K562 (cell line): ENCODE results near the gene TMPRSS9. TPM values are rescaled to one million over a fixed set of nuclear protein-coding genes. Genes with fewer than 3 reads are reported as not detected.
A peak's percentile ranks its signal among the peaks of the same experiment; 100 is the strongest.

Source experiments
- ATF7 ChIP-seq: fragments of 450-650 bp; IDR thresholded peaks from 2 replicates; pipeline ENCODE4 v1.7.1; 2014; ENCODE audit warnings: mild to moderate bottlenecking, moderate library complexity
- BHLHE40 ChIP-seq: IDR thresholded peaks from 2 replicates; pipeline ENCODE4 v1.6.1; 2011; ENCODE audit warnings: low read length, improper control_type of control experiment
- CBFB ChIP-seq: sonication (generic); formaldehyde crosslinking; IDR thresholded peaks from 2 replicates; pipeline ENCODE4 v1.4.0; 2020; ENCODE audit warnings: mild to moderate bottlenecking, missing genetic modification reagents
- DPF2 ChIP-seq: fragments of 450-650 bp; IDR thresholded peaks from 2 replicates; pipeline ENCODE4 v1.6.1; 2016
- ELF4 ChIP-seq: fragments of 450-650 bp; formaldehyde crosslinking; IDR thresholded peaks from 2 replicates; pipeline ENCODE4 v1.4.0; 2022; ENCODE audit warnings: missing genetic modification characterization
- ETV5 ChIP-seq: sonication (generic); formaldehyde crosslinking; IDR thresholded peaks from 2 replicates; pipeline ENCODE4 v1.4.0; 2020; ENCODE audit warnings: low read depth, mild to moderate bottlenecking, missing genetic modification reagents
- GABPA ChIP-seq: fragments of 200-800 bp; sonication (Bioruptor generic); conservative IDR thresholded peaks from 2 replicates; pipeline ENCODE4 v1.6.1; 2016; ENCODE audit warnings: low read depth, missing genetic modification characterization, missing compliant biosample characterization
- KAT2B ChIP-seq: IDR thresholded peaks from one replicate; pipeline ENCODE4 v1.6.1; 2012; ENCODE audit warnings: low read depth, mild to moderate bottlenecking, control low read depth, inconsistent platforms, low read length, moderate library complexity
- MEF2A ChIP-seq: IDR thresholded peaks from 2 replicates; pipeline ENCODE4 v1.6.1; 2011; ENCODE audit warnings: low read depth, mild to moderate bottlenecking, low read length, moderate library complexity; ENCODE audit not compliant: control insufficient read depth
- NFIC ChIP-seq: fragments of 450-650 bp; IDR thresholded peaks from 2 replicates; pipeline ENCODE4 v1.6.1; 2017; ENCODE audit warnings: mild to moderate bottlenecking, inconsistent platforms
- PCBP2 ChIP-seq: fragments of 200-400 bp; formaldehyde crosslinking; IDR thresholded peaks from 2 replicates; pipeline ENCODE4 v1.6.1; 2018; ENCODE audit warnings: low read length, low read depth, mild to moderate bottlenecking, moderate library complexity; ENCODE audit not compliant: poor library complexity, severe bottlenecking
- POLR2G ChIP-seq: fragments of 200-400 bp; formaldehyde crosslinking; IDR thresholded peaks from 2 replicates; pipeline ENCODE4 v1.6.1; 2017; ENCODE audit warnings: low read depth, mild to moderate bottlenecking, antibody characterized with exemption, low read length, moderate library complexity
- PREB ChIP-seq: sonication (generic); formaldehyde crosslinking; IDR thresholded peaks from 2 replicates; pipeline ENCODE4 v1.8.1; 2023; ENCODE audit warnings: mild to moderate bottlenecking, missing genetic modification reagents
- SAFB ChIP-seq: fragments of 200-400 bp; formaldehyde crosslinking; IDR thresholded peaks from 2 replicates; pipeline ENCODE4 v1.6.1; 2017; ENCODE audit warnings: low read depth, low read length, borderline replicate concordance
- polyA plus RNA-seq, 8 experiments: library from polyadenylated mRNA; depleted of rRNA in 4 of 8; stranded (reverse) in 5 of 8; unstranded in 3 of 8; fragments of >200 nt; fragmentation: Nextera tagmentation in 2 of 8; fragmentation: Illumina TruSeq in 1 of 8; extraction: Ambion mirVana in 2 of 8; extraction: Trizol in 1 of 8; gene quantifications; 2 replicates each; pipeline versions ENCODE4 v1.2.1 to v1.2.3, GENCODE V29; 2011 to 2014; ENCODE audit warnings: inconsistent platforms in 1 of 8, missing spikeins in 1 of 8
- total RNA-seq, 7 experiments: library from RNA; depleted of rRNA in 6 of 7; stranded (reverse); fragments of >200 nt in 6 of 7; fragmentation: Illumina TruSeq in 2 of 7; extraction: Trizol in 2 of 7; gene quantifications; 2 replicates each; pipeline versions ENCODE4 v1.2.1 to v1.2.3, GENCODE V29; 2011 to 2021; ENCODE audit warnings: low replicate concordance in 1 of 7
- TF ChIP-seq, protein P1 (sequence below): fragments of 450-650 bp; IDR thresholded peaks from 2 replicates; pipeline ENCODE4 v1.6.1; 2016; ENCODE audit warnings: low read depth

The TMPRSS9 gene
- total and polyA plus RNA-seq, 9 of the 15 experiments (the other 6 are each of a cell fraction or from before 2014, with no cell fraction given) = 0.01 to 0.03 TPM; not detected in 7

DNA sequence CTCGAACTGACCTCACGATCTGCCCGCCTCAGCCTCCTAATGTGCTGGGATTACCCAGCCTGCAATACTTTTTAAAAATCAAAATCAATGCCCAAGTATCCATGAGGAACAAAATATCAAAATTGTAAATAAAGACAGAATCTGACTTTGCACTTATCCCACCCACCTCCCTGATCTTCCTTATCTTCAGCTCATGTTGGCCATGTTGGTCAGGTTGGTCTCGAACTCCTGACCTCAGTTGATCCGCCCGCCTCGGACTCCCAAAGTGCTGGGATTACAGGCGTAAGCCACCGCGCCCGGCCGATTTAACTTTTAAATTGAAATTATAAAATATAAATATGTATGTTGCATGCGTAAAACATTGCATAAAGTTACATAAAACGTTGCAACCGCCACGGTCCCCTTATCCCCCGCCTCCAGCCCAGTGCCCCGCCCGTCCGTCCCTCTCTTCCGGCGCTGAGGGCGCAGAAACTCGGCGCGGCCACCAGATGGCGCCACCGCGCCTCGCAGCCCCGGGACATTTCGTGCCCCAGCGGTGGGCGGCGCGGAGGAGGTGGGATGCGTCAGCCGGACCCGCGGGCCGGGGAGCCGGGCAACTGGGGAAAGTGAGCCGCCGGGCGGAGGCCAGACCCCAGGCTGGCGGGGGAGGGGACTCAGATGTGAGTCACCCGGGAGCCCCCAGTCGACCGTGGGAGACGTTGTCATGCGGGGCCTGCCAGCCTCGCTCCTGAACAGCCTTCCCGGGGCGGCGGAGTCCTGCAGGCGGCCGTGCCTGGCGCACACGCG lies 114.4 kb downstream of the TMPRSS9 start (continued):
- TF ChIP-seq, protein P1, sequence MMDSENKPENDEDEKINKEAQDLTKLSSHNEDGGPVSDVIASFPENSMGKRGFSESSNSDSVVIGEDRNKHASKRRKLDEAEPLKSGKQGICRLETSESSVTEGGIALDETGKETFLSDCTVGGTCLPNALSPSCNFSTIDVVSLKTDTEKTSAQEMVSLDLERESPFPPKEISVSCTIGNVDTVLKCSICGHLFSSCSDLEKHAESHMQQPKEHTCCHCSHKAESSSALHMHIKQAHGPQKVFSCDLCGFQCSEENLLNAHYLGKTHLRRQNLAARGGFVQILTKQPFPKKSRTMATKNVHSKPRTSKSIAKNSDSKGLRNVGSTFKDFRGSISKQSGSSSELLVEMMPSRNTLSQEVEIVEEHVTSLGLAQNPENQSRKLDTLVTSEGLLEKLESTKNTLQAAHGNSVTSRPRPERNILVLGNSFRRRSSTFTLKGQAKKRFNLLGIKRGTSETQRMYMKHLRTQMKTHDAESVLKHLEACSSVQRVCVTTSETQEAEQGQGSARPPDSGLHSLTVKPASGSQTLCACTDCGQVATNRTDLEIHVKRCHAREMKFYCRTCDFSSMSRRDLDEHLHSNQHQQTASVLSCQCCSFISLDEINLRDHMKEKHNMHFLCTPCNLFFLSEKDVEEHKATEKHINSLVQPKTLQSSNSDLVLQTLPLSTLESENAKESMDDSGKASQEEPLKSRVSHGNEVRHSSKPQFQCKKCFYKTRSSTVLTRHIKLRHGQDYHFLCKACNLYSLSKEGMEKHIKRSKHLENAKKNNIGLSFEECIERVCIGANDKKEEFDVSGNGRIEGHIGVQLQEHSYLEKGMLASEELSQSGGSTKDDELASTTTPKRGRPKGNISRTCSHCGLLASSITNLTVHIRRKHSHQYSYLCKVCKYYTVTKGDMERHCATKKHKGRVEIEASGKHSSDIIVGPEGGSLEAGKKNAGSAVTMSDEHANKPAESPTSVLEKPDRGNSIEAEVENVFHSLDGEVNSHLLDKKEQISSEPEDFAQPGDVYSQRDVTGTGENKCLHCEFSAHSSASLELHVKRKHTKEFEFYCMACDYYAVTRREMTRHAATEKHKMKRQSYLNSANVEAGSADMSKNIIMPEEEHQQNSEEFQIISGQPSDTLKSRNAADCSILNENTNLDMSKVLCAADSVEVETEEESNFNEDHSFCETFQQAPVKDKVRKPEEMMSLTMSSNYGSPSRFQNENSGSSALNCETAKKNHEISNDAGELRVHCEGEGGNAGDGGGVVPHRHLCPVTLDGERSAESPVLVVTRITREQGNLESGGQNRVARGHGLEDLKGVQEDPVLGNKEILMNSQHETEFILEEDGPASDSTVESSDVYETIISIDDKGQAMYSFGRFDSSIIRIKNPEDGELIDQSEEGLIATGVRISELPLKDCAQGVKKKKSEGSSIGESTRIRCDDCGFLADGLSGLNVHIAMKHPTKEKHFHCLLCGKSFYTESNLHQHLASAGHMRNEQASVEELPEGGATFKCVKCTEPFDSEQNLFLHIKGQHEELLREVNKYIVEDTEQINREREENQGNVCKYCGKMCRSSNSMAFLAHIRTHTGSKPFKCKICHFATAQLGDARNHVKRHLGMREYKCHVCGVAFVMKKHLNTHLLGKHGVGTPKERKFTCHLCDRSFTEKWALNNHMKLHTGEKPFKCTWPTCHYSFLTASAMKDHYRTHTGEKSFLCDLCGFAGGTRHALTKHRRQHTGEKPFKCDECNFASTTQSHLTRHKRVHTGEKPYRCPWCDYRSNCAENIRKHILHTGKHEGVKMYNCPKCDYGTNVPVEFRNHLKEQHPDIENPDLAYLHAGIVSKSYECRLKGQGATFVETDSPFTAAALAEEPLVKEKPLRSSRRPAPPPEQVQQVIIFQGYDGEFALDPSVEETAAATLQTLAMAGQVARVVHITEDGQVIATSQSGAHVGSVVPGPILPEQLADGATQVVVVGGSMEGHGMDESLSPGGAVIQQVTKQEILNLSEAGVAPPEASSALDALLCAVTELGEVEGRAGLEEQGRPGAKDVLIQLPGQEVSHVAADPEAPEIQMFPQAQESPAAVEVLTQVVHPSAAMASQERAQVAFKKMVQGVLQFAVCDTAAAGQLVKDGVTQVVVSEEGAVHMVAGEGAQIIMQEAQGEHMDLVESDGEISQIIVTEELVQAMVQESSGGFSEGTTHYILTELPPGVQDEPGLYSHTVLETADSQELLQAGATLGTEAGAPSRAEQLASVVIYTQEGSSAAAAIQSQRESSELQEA = no peak
- TF ChIP-seq MEF2A (no peak), PREB (CRISPR knock-in tag) (0 out of 2 replicates have a peak, but pooled peaks have one; percentile 33), DPF2 (peak; percentile 56), ETV5 (CRISPR knock-in tag) (peak; percentile 85), PCBP2 (no peak), ELF4 (CRISPR knock-in tag) (no peak), SAFB (peak; percentile 75), NFIC (peak; percentile 26; the same call in 1 of the 2 replicates), GABPA (peak; percentile 77), CBFB (CRISPR knock-in tag) (no peak), POLR2G (peak; percentile 43; the same call in 1 of the 2 replicates), ATF7 (peak; percentile 65; the same call in 1 of the 2 replicates), KAT2B (no peak), BHLHE40 (peak; percentile 16; the same call in 1 of the 2 replicates)
